ENCODE results near the gene SLC9A7.

The SLC9A7 gene

DNA sequence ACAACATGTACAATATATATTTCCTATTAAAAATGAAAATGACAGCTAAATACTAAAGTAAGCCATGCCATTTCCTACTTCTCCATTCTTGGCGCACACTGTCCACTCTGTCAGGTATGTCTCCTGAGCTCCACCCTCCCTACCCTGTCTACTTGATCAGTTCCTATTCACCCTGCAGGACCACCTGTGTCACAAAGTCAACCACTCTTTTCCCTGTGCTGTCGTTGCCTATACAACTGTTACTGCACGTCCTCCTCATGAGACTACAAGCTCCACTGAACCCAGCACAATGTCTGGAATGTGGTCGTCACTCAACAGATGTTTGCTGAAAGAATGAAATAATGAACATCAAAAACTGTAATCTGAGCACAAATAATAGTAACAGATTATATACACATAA is 54.9 kb downstream of the SLC9A7 start:
- DNase-seq (ENCODE audit: low spot score) = no peak

DNA sequence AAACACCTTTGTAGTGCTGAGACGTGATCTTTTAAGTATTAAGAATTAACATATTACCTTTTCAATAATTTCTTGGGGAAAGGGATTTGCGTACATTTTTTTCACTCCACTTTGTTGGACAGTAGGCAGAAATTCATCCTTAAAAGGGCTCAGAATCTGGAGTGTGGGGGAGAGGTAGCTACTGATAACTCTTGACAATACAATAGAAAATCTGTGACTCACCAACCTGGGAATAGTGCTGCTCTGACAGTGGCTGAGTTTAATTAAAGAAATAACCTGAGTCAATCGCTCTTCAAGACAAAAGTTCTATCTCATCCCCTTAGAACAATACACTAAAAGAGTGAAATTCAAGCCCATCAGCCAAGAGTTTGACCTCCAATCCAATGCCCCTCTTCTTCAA is 60.2 kb downstream of the SLC9A7 start:
- DNase-seq (ENCODE audit: low spot score) = no peak

DNA sequence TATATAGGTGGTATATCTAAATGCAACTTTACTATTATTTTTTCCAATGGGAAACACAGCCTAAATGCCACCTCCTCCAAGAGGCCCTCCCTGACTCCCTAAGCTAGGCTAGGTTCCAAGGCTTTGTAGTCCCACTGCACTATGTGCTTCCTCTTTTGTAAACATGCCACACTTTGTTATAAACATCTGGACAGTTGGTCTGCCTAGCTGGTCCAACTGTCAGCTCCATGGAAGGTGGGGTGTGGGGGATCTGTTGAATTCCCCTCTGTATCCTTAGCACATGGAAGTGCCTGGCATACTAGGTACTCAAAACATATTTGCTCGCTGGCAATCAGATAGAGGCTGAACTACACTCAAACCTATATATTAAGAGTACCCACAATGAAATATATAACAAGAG is 63.4 kb downstream of the SLC9A7 start:
- no peak for DNase-seq (ENCODE audit: low spot score)

DNA sequence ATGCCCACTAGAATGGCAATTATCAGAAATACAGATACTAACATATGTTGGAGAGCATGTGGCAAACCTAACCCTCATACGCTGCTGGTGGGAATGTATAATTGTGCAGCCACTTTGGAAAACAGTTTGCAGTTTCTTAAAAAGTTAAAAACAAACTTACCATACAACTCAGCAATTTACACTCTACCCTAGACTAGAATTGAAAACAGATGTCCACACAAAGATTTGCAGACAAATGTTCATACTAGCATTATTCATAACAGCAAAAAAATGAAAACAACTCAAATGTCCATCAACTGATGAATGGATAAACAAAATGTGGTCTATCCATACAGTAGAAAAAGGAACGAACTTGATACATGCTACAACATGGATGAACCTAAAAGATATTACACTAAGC is 64.4 kb downstream of the SLC9A7 start:
- no peak for DNase-seq (ENCODE audit: low spot score)

DNA sequence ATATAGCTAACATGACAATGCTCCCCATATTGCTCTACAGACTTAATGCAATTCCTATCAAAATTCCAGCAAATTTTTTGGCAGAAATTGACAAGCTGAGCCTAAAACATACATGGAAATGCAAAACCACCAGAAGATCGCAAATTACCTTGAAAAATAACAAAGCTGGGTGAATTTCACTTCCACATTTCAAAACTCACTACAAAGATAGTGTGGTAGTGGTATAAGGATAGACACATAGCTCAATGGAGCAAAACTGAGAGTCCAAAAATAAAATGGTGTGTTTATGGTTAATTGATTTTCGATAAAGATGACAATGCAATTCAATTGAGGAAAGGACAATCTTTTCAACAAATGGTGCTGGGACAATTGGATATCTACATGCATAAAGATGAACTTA is 65.8 kb downstream of the SLC9A7 start:
- DNase-seq (ENCODE audit: low spot score) = no peak

DNA sequence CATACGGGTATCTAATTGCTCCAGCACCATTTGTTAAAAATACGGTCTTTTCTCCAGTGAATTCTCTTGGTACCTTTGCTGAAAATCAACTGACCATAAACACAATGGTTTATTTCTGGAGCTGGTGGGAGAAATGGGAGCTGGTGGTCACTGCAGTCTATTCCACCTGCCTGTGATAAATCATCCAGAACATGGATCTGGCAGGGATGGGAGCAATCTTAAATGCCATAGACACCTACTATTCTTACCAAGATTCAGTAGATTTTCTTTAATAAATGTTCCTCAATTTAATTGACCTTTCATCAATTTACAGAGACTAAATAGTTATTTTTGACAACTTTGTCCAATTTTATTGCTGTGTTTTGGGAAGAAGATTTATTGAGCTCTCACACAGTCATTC is 68.1 kb downstream of the SLC9A7 start:
- no peak for DNase-seq (ENCODE audit: low spot score)

DNA sequence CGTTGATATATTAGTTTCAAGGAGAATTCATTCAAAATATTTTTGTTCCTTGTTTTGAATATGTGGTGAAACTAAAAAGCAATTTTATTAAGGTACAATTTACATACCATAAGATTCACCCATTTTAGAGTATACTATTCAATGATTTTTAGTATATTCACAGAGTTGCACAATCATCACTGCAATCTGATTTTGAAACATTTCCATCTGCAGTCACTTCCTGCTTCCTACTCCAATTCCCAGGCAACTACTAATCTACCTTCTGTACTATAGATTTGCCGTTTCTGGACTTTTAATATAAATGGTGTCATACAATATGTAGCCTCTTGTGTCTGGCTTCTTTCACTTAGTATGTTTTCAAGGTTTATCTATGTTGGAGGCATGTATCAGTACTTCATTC is 71.3 kb downstream of the SLC9A7 start:
- DNase-seq (ENCODE audit: low spot score) = no peak

DNA sequence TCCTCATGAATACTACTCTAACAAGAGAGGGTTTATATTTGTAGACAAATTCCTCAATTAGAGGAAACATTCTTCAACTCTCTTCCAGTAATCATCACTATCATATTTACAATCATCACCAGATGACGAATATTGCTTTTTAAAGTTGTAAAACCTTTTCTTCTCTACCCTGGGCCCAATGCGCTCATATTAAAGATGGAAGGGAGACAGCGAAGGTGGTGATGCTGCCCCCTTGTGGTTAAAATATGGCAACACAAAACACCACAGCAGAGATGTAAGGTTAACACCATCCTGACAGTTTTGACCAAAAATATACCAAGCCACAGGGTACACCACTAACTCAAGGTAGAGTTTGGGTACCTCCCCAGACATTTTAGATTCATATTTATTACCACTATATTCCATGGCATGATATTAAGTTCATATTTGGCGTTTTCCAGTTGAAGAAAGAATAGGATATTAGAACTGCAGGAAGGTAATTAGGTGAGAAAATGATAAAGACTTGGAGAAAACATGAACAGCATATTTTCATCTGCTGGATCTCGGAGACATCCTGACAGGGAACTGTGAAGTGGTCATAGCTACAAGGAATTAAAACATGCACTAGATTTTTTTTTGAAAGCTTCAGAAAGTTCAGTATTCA is 72.8 kb downstream of the SLC9A7 start:
- peak; percentile 28 for DNase-seq (ENCODE audit: low spot score)

DNA sequence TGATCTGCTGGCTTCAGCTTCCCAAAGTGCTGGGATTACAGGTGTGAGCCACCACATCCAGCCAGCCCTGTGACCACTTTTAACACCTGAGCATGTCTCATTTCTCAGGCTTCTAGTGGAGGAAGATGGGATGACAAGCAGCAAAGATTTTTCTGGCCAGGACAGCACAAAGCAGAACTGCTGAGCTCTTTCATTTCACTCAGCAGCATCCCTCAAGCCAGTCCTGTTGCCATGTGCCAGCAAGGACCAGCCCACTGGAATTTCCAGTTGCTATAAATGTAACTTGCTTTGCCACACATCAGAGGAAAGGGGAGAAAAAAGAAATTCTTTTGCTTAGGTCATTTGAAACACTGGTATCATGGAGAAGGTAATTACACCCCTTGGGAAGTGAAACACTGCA is 75.9 kb downstream of the SLC9A7 start:
- no peak for DNase-seq (ENCODE audit: low spot score)

DNA sequence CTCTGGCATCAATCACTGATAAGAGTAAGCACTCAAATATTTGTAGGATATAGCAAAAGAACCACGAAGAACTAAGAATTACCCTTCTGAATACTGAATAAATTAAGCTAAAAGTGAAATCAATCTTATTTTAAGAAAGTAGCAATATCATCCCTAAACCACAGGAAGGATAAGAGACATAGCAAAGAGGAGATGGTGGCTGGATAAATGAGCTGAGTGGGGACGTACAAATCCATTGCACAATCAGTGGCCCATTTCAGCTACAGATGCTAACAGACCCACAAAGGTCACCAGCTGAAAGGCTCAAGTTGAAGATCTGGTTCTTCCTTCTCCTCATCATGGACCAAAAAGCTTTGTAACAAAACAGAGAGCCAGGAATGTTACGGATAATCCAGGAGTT is 77.1 kb downstream of the SLC9A7 start:
- no peak for DNase-seq (ENCODE audit: low spot score)

DNA sequence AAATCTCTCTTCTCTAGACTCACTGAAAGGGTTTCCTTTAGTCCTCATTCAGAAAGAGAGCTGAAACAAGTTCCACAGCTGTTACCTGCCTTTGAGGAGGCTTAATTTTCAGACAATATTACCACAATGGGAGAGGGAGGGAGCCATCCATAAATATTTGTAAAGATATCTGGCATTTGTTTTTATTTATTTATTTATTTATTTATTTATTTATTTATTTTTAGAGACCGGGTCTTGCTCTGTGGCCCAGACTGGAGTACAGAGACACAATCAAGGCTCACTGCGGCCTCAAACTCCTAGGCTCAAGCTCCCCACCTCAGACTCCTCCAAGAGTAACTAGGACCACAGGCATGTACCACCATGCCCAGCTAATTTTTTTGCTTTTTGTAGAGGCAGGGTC is 80.7 kb downstream of the SLC9A7 start:
- DNase-seq (ENCODE audit: low spot score) = no peak

DNA sequence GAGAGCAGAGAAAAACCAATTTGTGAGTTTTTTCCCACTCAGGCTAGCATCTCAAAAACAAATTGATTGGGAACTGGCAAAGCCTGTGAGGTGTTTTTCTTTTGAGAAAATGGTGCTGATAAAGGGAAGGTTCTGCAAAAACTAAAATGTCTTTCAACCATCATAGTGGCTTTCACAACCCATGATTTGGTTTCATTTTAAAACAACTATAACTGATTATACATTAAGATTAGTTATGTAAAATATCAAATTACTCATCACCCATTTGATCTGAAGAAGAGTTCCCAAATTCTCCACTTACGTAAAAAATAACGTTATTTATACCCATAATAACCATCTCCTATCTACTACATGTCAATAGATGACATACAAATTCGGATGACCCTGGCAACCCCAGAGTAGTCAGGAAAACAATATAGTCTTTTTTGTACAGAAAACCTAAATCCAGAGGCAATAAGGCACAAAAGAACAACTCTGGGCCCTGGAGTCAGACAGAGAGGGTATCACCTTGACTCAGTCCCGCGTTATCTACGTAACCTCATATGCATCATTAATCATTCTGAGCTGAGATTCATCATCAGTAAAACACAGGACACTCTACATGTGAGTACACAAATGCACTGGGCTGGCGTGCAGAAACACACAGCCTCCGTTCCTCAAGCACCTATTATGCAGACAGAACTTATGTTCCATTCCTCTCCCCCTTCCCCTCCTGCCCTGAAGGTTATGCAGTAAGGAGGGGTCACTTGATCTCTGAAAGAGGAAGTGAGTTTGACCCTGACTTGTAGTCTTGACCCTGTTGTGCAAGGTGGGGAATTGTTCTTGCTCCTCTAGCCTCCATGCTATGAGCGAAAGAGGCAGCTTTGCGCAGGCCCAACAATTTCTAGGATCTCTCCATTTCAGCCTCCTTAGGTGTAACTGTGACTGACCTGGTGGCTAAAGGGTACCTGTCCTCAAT is 82.2 kb downstream of the SLC9A7 start:
- no peak for DNase-seq (ENCODE audit: low spot score)

DNA sequence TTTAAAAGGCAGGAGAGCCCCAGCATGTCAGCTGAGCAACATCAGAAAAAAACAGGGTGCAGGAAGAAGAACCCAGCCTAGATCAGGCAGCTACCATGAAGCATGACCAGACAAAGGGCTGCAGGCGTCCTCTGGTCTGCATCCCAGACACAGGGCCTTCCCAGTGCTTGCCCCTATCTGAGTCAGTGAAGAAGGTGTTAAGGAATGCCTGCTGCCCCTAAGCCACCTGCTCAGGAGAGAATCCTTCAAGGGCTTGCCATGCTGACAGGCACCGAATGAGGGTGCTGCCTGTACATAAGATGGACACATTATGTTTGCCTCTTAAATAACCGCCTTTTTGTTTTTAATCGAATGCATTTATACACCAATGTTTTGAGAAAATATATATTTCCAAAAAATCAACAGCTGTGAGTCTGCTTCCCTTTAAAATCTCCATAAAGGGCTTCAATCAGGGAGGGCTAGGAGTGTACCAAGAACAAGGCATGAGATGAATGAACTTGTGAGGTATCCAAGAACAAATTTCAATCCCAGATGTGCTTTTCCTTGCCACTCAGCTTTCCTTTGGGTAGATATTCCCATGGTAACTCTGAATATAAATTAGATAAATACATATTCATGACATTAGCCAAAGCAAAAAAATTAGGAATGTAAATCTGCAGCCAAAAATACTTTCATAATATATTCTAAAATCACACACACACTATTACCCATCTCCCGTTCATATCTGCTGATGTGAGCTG is 85.1 kb downstream of the SLC9A7 start:
- DNase-seq (ENCODE audit: low spot score) = no peak

DNA sequence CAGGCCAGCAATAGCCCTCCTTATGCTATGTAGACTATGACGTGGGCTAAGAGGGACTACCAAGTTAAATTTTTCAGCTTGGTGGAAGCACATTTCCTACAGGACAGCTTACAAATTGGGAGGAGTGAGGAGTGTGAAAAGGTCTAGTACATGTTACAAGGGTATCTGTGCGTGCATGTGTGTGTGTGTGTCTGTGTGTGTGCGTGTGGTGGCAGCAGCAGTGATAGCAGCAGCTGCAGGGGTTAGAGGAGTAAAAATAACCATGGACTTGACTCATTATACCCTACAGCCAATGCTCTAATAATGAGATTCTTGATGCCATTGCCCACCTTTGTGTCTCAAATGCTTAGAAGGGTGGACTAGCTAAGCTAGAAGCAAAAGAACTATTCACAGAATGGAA is 88.6 kb downstream of the SLC9A7 start:
- DNase-seq (ENCODE audit: low spot score) = no peak

DNA sequence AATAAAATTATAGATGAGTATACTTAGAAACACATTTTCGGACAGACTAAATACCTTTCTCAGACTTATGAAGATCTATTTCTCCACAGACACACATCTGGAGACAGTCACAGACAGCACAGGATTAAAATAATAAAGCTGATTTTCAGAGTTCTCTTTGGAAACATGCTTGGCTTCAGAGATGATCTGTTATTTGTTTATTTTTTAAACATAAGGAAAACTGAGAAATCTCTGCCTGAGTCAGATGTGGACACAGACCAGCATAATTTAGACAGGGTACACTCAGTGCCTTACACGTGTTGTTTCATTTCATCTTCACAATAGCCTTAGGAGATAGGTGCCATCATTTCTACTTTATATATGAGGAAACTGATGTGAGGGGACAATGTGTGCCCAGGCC is 92.1 kb downstream of the SLC9A7 start:
- no peak for DNase-seq (ENCODE audit: low spot score)

DNA sequence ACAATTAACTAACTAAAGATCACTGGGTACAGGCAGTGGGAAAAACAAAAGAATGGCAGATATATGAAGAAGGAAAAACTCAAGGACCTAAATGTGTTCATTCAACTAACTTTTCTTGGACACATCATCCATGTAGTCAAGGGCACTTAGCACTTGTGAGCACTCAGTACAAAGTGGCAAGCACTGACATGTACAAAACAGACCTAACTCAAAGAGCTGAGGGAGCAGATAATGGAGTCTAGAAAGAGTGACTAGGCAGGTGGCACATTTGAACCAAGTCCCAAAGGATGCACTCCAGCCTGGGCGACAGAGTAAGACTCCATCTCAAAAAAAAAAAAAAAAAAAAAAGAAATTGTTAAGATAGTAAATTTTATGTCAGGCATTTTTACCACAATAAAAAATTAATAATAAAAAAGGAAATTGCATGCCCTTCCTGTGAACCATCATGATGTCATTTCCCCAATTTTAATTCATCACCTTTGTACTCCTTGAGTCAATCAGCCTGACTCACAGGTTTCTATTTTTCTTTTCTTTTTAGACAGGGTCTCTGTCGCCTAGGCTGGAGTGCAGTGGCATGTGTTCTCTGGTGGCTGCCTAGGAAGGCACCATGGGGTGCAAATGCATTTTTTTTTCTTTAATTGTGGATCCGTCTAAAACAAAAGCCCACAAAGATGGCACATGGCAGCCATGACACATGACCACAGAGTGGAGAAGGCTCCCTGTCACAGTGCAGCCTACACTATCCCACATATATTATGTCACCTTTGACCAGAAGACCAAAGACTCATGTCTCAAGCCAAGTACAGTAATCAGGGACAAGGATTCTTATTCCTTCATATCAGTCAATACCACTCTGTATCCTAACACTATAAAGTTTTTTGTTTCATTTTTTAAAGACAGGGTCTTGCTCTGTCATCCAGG is 93.4 kb downstream of the SLC9A7 start:
- peak; percentile 52 for DNase-seq (ENCODE audit: low spot score)

DNA sequence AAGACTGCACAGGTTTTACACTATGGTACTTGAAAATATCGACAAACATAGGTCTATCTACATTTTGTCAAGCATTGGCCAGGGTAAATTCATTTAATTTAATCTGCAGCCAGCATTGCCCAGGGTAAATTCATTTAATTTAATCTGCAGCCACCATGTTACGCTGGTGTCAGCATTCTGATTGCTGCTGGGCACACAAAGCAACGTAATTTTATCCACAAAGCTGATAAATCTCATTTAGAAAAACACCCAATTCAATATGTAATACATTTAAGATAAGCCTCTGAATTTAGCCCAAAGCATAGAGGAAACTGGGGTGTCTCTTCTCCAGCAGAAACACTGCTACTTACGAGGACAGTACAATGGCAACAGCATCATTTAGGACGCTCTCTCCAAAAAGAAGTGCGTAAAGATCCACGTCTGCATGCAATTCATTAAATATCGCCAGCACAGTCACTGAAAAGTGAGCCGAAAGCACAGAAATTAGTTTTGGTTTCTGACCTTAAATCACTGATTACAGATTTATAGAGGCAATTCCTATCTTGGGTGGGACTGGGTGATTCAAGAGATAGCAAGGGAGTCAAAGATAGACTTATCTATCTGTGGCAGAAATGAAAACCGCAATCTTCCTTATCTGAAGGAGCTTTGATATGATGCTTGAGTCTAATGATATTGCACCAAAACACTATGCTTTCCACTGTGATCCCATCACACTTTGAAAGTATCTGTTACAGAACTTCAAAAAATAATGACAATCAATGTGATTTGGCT is 96.5 kb downstream of the SLC9A7 start:
- DNase-seq (ENCODE audit: low spot score) = no peak

DNA sequence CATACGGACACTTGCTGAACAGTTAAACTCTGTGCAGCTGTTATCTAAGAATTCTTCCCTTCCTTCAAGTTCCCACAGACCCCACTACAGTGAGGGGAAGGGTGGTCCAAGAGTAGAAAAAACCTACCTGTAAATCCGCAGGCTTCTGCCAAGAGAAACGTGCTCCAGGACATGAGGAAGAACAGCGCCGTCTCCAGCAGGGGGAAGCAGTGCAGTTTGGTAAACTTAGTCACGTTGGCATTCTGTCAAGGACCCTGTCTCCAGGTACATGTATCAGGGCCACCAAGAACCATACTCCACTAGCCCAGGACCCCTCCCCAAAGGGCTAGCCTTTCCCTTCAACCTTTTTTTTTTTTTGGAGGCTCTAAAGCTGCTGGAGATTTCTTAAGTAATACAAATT is 105.4 kb downstream of the SLC9A7 start:
- no peak for DNase-seq (ENCODE audit: low spot score)

DNA sequence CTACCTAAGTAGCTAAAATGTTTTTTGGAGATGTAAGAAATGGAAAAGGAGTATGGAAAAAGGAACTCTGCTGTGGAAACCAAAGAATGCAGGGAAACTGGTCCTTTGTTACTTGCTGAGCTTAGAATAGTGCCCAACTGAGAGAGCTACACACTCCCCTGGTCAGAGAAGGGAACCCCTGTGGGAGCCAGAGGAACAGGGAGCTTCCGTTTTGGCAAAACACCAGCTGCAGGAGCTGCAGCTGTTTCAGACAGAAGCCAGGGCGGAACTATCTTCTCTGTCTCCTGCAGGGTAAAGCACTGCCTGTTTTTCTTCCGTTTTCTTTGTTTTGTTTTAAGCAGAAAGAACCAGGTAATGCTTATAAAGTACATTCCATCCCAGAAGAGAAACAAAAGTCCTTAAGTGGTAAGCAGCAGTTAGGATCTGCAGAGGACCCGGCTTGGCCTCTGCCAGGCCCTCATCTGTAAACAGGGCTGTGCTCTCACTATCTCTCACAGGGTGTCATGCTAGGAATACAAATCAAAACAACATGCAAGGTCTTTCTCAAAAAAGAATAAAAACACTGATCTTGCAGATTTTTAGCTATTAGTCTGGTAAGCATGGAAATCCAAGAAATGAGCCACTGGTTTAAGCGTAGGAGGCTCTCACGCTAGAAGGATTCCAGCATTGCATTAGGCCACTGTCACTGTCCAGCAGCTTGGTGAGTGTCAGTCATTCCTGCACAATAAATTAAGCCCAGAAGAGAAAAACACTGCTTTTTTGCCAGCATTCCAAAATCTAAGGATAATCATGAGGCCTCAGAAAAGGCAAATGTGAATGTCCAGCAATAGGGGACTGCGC is 109.3 kb downstream of the SLC9A7 start:
- DNase-seq (ENCODE audit: low spot score) = peak; percentile 20

DNA sequence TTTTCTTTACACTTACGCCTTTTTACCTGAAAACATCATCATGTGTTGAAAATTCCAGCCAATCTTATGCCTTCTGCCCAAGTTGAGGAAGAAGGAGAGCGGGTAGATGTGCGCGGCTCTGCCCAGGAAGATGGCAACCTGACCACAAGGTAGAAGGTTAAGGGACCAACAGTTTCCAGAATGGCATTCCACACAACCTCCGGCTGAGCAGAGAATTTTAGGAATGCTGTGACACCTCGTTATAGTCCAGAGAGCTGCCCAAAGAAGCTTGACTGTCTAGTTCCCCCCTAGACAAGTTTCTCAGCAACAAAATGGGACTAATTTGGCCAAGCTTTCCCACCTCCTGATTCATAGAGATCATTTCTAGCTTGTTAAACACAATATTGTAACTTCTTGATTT is 110.3 kb downstream of the SLC9A7 start:
- DNase-seq (ENCODE audit: low spot score) = no peak
